WTC11 (cell line): Measurements from ENCODE around the gene RAB11B. TPM values are rescaled to one million over a fixed set of nuclear protein-coding genes. Genes with fewer than 3 reads are reported as not detected.
"Not testable (repeated sequence)": the region's sequence is repeated elsewhere in the genome, so short reads cannot be mapped to it uniquely, and the experiment has no call there.

ENCODE experiments used
- ATAC-seq: fragments of 200-7000 bp; cut with Tn5 transposase; 2 replicates; pipeline ENCODE4 v1.10.0; 2021; ENCODE audit warnings: mild to moderate bottlenecking, moderate library complexity
- CTCF ChIA-PET: fragments of 300-600 bp; sonication (Branson Sonifier 250); formaldehyde crosslinking; loops from one replicate; lab custom pipeline; 2021; ENCODE audit warnings: antibody characterized with exemption; lab: Charles Lee
- POLR2A ChIA-PET: fragments of 350-600 bp; sonication (Branson Sonifier 250); formaldehyde crosslinking; loops from one replicate; lab custom pipeline; 2021; ENCODE audit warnings: antibody characterized with exemption; lab: Charles Lee
- DNase-seq: peaks from one replicate; pipeline ENCODE4 v3.0.0; 2021; ENCODE audit warnings: low spot score
- H3K27ac Mint-ChIP-seq: 2 replicates; pipeline ENCODE4 v1.8.0; 2021; ENCODE audit warnings: mixed read lengths
- H3K27me3 Mint-ChIP-seq: 2 replicates; pipeline ENCODE4 v1.8.0; 2021; ENCODE audit warnings: low read depth, mild to moderate bottlenecking, moderate library complexity, mixed read lengths
- H3K36me3 Mint-ChIP-seq: 2 replicates; pipeline ENCODE4 v1.8.0; 2021; ENCODE audit warnings: mixed read lengths
- H3K4me1 Mint-ChIP-seq: 2 replicates; pipeline ENCODE4 v1.8.0; 2022; ENCODE audit warnings: mixed read lengths
- H3K4me3 Mint-ChIP-seq: 2 replicates; pipeline ENCODE4 v1.8.0; 2021; ENCODE audit warnings: mild to moderate bottlenecking, moderate library complexity, mixed read lengths
- H3K9me3 Mint-ChIP-seq: 2 replicates; pipeline ENCODE4 v1.8.0; 2021; ENCODE audit warnings: mixed read lengths
- EMX1 ChIP-seq: fragments of 250-450 bp; sonication (Bioruptor Pico); IDR thresholded peaks from 2 replicates; pipeline ENCODE4 v1.8.0; 2021; ENCODE audit warnings: mild to moderate bottlenecking
- FOXJ3 ChIP-seq: sonication (generic); formaldehyde crosslinking; IDR thresholded peaks from 2 replicates; pipeline ENCODE4 v1.9.0; 2021; ENCODE audit warnings: missing genetic modification reagents, mild to moderate bottlenecking, borderline replicate concordance
- FOXP1 ChIP-seq: sonication (generic); formaldehyde crosslinking; IDR thresholded peaks from 2 replicates; pipeline ENCODE4 v1.8.0; 2022; ENCODE audit warnings: missing genetic modification reagents, mild to moderate bottlenecking, moderate library complexity, borderline replicate concordance
- JAZF1 ChIP-seq: fragments of 250-450 bp; sonication (Bioruptor Pico); IDR thresholded peaks from 2 replicates; pipeline ENCODE4 v1.9.0; 2021; ENCODE audit warnings: moderate library complexity, mild to moderate bottlenecking, inconsistent platforms
- KAT7 ChIP-seq: sonication (generic); formaldehyde crosslinking; IDR thresholded peaks from 2 replicates; pipeline ENCODE4 v1.8.1; 2023; ENCODE audit warnings: missing genetic modification reagents, mild to moderate bottlenecking, borderline replicate concordance
- NFYB ChIP-seq: sonication (generic); formaldehyde crosslinking; conservative IDR thresholded peaks from 2 replicates; pipeline ENCODE4 v1.8.0; 2022; ENCODE audit warnings: low read depth, missing genetic modification reagents
- ZNF138 ChIP-seq: sonication (generic); formaldehyde crosslinking; conservative IDR thresholded peaks from 2 replicates; pipeline ENCODE4 v1.8.1; 2022; ENCODE audit warnings: mild to moderate bottlenecking, moderate library complexity, missing genetic modification reagents
- ZNF423 ChIP-seq: fragments of 250-450 bp; sonication (Bioruptor Pico); IDR thresholded peaks from 2 replicates; pipeline ENCODE4 v2.1.2; 2022; ENCODE audit warnings: mild to moderate bottlenecking, moderate library complexity
- total RNA-seq: library from RNA; stranded (reverse); gene quantifications from 3 replicates; pipeline ENCODE4 v1.2.3, GENCODE V29; 2021
- TF ChIP-seq, protein P1 (sequence below): sonication (generic); formaldehyde crosslinking; IDR thresholded peaks from 2 replicates; pipeline ENCODE4 v1.8.1; 2023; ENCODE audit warnings: mild to moderate bottlenecking, moderate library complexity, missing genetic modification reagents
- TF ChIP-seq, protein P2 (sequence below): sonication (generic); formaldehyde crosslinking; IDR thresholded peaks from 2 replicates; pipeline ENCODE4 v1.8.1; 2022; ENCODE audit warnings: missing genetic modification reagents, borderline replicate concordance
- TF ChIP-seq, protein P3 (sequence below): sonication (generic); formaldehyde crosslinking; IDR thresholded peaks from 2 replicates; pipeline ENCODE4 v1.8.1; 2022; ENCODE audit warnings: mild to moderate bottlenecking, moderate library complexity, missing genetic modification reagents
- TF ChIP-seq, protein P4 (sequence below): sonication (generic); formaldehyde crosslinking; IDR thresholded peaks from 2 replicates; pipeline ENCODE4 v1.8.1; 2022; ENCODE audit warnings: mild to moderate bottlenecking, missing genetic modification reagents, moderate library complexity, borderline replicate concordance
- TF ChIP-seq, protein P5 (sequence below): sonication (generic); formaldehyde crosslinking; IDR thresholded peaks from 2 replicates; pipeline ENCODE4 v1.8.1; 2023; ENCODE audit warnings: mild to moderate bottlenecking, missing genetic modification reagents

Gene RAB11B
- total RNA-seq, 1 experiment from 2014 or later = 108 TPM

DNA sequence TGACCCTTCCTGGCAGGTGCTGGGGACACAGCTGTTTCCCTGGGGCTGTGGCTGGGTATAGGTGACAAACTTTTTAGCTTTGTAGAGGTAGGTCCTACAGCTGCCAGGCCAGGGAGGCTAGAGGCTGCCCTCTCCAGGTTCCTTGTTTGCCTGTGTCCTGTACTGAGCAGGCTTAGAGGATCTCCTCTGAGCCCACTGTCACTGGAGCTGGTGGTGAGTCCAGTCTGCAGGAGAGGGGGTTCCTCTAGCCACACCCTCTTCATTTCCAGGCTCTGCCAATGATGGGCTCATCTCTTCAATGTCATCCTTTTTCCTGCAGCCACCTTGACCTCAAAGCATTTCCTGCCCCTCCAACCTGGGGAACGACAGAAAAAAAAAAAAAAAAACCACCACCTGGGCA, 12.6 kb upstream of the RAB11B start:
- POLR2A ChIA-PET = no interaction called here
- Mint-ChIP-seq H3K4me3 (no peak overlapping the region), H3K4me1 (peaks cover 21% of the 10 kb centered on the region), H3K27me3 (peaks cover 2% of the 10 kb centered on the region; the same call in 1 of the 2 replicates), H3K9me3 (peaks cover 17% of the 10 kb centered on the region), H3K27ac (0 out of 2 replicates have a peak overlapping the region, but pooled peaks have one; percentile 29), H3K36me3 (peaks cover 24% of the 10 kb centered on the region)
- no peak for ATAC-seq
- TF ChIP-seq, protein P1, sequence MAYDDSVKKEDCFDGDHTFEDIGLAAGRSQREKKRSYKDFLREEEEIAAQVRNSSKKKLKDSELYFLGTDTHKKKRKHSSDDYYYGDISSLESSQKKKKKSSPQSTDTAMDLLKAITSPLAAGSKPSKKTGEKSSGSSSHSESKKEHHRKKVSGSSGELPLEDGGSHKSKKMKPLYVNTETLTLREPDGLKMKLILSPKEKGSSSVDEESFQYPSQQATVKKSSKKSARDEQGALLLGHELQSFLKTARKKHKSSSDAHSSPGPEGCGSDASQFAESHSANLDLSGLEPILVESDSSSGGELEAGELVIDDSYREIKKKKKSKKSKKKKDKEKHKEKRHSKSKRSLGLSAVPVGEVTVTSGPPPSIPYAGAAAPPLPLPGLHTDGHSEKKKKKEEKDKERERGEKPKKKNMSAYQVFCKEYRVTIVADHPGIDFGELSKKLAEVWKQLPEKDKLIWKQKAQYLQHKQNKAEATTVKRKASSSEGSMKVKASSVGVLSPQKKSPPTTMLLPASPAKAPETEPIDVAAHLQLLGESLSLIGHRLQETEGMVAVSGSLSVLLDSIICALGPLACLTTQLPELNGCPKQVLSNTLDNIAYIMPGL (CRISPR knock-in tag) = no peak
- TF ChIP-seq KAT7 (CRISPR knock-in tag) (no peak), FOXJ3 (CRISPR knock-in tag) (no peak), JAZF1 (CRISPR knock-in tag) (no peak), EMX1 (CRISPR knock-in tag) (no peak), ZNF423 (CRISPR knock-in tag) (no peak), ZNF138 (CRISPR knock-in tag) (no peak), NFYB (CRISPR knock-in tag) (no peak), FOXP1 (CRISPR knock-in tag) (no peak)
- TF ChIP-seq, protein P2, sequence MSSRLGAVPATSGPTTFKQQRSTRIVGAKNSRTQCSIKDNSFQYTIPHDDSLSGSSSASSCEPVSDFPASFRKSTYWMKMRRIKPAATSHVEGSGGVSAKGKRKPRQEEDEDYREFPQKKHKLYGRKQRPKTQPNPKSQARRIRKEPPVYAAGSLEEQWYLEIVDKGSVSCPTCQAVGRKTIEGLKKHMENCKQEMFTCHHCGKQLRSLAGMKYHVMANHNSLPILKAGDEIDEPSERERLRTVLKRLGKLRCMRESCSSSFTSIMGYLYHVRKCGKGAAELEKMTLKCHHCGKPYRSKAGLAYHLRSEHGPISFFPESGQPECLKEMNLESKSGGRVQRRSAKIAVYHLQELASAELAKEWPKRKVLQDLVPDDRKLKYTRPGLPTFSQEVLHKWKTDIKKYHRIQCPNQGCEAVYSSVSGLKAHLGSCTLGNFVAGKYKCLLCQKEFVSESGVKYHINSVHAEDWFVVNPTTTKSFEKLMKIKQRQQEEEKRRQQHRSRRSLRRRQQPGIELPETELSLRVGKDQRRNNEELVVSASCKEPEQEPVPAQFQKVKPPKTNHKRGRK (CRISPR knock-in tag) = no peak
- TF ChIP-seq, protein P3, sequence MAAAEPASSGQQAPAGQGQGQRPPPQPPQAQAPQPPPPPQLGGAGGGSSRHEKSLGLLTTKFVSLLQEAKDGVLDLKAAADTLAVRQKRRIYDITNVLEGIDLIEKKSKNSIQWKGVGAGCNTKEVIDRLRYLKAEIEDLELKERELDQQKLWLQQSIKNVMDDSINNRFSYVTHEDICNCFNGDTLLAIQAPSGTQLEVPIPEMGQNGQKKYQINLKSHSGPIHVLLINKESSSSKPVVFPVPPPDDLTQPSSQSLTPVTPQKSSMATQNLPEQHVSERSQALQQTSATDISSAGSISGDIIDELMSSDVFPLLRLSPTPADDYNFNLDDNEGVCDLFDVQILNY (CRISPR knock-in tag) = no peak
- TF ChIP-seq, protein P4, sequence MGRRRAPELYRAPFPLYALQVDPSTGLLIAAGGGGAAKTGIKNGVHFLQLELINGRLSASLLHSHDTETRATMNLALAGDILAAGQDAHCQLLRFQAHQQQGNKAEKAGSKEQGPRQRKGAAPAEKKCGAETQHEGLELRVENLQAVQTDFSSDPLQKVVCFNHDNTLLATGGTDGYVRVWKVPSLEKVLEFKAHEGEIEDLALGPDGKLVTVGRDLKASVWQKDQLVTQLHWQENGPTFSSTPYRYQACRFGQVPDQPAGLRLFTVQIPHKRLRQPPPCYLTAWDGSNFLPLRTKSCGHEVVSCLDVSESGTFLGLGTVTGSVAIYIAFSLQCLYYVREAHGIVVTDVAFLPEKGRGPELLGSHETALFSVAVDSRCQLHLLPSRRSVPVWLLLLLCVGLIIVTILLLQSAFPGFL = no peak
- TF ChIP-seq, protein P5, sequence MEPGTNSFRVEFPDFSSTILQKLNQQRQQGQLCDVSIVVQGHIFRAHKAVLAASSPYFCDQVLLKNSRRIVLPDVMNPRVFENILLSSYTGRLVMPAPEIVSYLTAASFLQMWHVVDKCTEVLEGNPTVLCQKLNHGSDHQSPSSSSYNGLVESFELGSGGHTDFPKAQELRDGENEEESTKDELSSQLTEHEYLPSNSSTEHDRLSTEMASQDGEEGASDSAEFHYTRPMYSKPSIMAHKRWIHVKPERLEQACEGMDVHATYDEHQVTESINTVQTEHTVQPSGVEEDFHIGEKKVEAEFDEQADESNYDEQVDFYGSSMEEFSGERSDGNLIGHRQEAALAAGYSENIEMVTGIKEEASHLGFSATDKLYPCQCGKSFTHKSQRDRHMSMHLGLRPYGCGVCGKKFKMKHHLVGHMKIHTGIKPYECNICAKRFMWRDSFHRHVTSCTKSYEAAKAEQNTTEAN = no peak
- CTCF ChIA-PET = interaction anchor here (2.1 to 3.9 kb wide), 2 partner anchors 10 to 24 kb away, joined by 5 to 20 read pairs; no protein-coding TSS in a partner anchor
- no peak for DNase-seq

DNA sequence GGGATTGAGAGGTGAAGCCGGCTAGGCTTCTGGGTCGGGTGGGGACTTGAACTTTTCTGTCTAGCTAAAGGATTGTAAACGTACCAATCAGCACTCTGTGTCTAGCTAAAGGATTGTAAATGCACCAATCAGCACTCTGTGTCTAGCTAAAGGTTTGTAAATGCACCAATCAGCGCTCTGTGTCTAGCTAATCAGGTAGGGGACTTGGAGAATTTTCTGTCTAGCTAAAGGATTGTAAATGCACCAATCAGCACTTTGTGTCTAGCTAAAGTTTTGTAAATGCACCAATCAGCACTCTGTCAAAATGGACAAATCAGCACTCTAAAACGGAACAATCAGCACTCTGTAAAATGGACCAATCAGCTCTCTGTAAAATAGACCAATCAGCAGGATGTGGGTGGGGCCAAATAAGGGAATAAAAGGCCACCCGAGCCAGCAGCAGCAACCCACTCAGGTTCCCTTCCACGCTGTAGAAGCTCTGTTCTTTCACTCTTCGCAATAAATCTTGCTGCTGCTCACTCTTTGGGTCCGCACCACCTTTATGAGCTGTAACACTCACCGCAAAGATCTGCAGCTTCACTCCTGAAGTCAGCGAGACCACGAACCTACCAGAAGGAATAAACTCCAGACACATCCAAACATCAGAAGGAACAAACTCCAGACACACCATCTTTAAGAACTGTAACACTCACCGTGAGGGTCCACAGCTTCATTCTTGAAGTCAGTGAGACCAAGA, 10.8 kb upstream of the RAB11B start:
- ATAC-seq, H3K27me3 Mint-ChIP-seq, POLR2A ChIA-PET, DNase-seq: not testable (repeated sequence)
- peak; percentile 62 for TF ChIP-seq NFYB (CRISPR knock-in tag)
- H3K4me1 Mint-ChIP-seq = peaks cover 21% of the 10 kb centered on the region
- H3K9me3 Mint-ChIP-seq = peaks cover 17% of the 10 kb centered on the region
- peak overlapping the region; percentile 54; the same call in 1 of the 2 replicates for H3K4me3 Mint-ChIP-seq
- peak overlapping the region; percentile 54; the same call in 1 of the 2 replicates for H3K27ac Mint-ChIP-seq
- CTCF ChIA-PET = interaction anchor here (1.9 to 3.9 kb wide), 2 partner anchors 26 to 34 kb away, joined by 5 to 20 read pairs; partner anchors contain the start of gene MARCHF2
- peaks cover 17% of the 10 kb centered on the region for H3K36me3 Mint-ChIP-seq

DNA sequence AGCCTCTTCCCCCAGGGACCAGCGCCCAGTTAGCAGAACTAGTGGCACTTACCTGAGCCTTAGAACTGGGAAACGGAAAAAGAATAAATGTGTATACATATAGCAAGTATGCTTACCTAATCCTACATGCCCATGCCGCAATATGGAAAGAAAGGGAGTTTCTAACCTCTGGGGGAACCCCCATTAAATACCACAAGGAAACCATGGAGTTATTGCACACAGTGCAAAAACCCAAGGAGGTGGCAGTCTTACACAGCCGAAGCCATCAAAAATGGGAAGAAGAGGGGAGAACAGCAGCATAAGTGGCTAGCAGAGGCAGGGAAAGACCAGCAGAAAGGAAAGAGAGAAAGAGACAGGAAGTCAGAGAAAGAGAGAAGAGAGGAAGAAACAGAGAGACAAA, 5.6 kb upstream of the RAB11B start:
- DNase-seq, H3K27me3 Mint-ChIP-seq, ATAC-seq, H3K4me3 Mint-ChIP-seq, POLR2A ChIA-PET, H3K27ac Mint-ChIP-seq, CTCF ChIA-PET: not testable (repeated sequence)
- Mint-ChIP-seq H3K9me3 (peaks cover 22% of the 10 kb centered on the region), H3K4me1 (peaks cover 32% of the 10 kb centered on the region), H3K36me3 (peaks cover 22% of the 10 kb centered on the region)

DNA sequence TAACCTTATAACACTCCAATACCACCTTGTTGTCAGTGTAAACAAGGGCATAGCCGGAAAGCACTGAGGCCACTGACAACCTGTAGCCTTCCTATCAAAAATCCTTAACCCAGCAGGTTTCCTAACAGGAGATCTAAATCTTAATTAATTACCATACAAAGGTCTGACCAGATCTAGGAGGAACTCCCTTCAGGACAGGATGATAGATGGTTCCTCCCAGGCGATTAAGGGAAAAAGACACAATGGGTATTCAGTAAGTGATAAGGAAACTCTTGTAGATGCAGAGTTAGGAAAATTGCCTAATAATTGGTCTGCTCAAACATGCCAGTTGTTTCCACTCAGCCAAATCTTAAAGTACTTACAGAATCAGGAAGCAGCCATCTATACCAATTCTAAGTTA, 5.1 kb upstream of the RAB11B start:
- H3K27ac Mint-ChIP-seq, H3K27me3 Mint-ChIP-seq, ATAC-seq, H3K4me3 Mint-ChIP-seq, POLR2A ChIA-PET, CTCF ChIA-PET, DNase-seq: not testable (repeated sequence)
- H3K36me3 Mint-ChIP-seq = peaks cover 20% of the 10 kb centered on the region
- peaks cover 21% of the 10 kb centered on the region for H3K9me3 Mint-ChIP-seq
- peaks cover 27% of the 10 kb centered on the region for H3K4me1 Mint-ChIP-seq

DNA sequence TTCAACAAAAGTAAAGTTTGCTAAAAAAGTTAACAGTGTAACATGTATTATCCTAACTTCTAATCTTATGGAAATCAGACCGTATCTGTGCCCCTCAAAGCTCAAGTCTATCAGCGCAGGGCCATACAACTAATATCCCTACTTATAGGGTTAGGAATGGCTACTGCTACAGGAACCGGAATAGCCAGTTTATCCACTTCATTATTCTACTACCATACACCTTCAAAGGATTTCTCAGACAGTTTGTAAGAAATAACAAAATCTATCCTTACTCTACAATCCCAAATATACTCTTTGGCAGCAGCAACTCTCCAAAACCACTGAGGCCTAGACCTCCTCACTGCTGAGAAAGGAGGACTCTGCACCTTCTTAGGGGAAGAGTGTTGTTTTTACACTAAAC, 4.6 kb upstream of the RAB11B start:
- POLR2A ChIA-PET, CTCF ChIA-PET, H3K4me3 Mint-ChIP-seq, ATAC-seq, DNase-seq, H3K27ac Mint-ChIP-seq, H3K27me3 Mint-ChIP-seq: not testable (repeated sequence)
- peaks cover 20% of the 10 kb centered on the region for H3K36me3 Mint-ChIP-seq
- peaks cover 21% of the 10 kb centered on the region for H3K9me3 Mint-ChIP-seq
- H3K4me1 Mint-ChIP-seq = peaks cover 22% of the 10 kb centered on the region
